HCT116 (cell line): ENCODE results near the gene EPHA8. TPM values are rescaled to one million over a fixed set of nuclear protein-coding genes. Genes with fewer than 3 reads are reported as not detected.

ENCODE experiments used
- ATAC-seq: fragments of 200-7000 bp; cut with Tn5 transposase; 2 replicates; pipeline ENCODE4 v1.9.1; 2020; ENCODE audit warnings: mild to moderate bottlenecking, moderate library complexity
- BruUV-seq: library from RNA; stranded (reverse); fragments of 400-500 nt; replicated peaks from 2 replicates; lab custom pipeline; 2021; lab: Mats Ljungman, UMichigan
- CTCF ChIA-PET: fragments of 300-600 bp; sonication (Branson Sonifier 250); formaldehyde crosslinking; loops from one replicate; lab custom pipeline; 2021; ENCODE audit warnings: antibody characterized with exemption; lab: Charles Lee
- POLR2A ChIA-PET: fragments of 300-600, 350-600 bp; sonication (Branson Sonifier 250); formaldehyde crosslinking; loops from one replicate; lab custom pipeline; 2021; ENCODE audit warnings: antibody characterized with exemption; lab: Charles Lee
- RAD21 ChIA-PET, 2 experiments: fragments of 300-600 bp; sonication (Branson Sonifier 250); formaldehyde crosslinking; loops; one replicate each; lab custom pipeline; 2023; ENCODE audit warnings: low total read pairs in 2 of 2; ENCODE audit not compliant: uncharacterized antibody in 2 of 2, unreplicated experiment in 2 of 2, low non-redundant PET in 1 of 2; lab: Charles Lee
- DNase-seq: peaks from one replicate; pipeline ENCODE4 v3.0.0-alpha.2; 2010; ENCODE audit warnings: low read depth, low spot score
- H2AFZ ChIP-seq: fragments of 200-600 bp; shearing (Covaris generic), sonication (generic); 2 replicates; pipeline ENCODE4 v1.6.1; 2017; ENCODE audit warnings: low read depth, mixed run types, mixed read lengths, antibody characterized with exemption, low read length; ENCODE audit not compliant: poor library complexity, severe bottlenecking
- H3K27ac ChIP-seq: 2 replicates; pipeline ENCODE4 v1.5.1; 2012; ENCODE audit warnings: low read depth, low read length
- H3K27me3 ChIP-seq: fragments of 200-600 bp; sonication (generic); 2 replicates; pipeline ENCODE4 v1.6.1; 2016; ENCODE audit warnings: mixed run types, low read length, mixed read lengths; ENCODE audit not compliant: insufficient read depth
- H3K36me3 ChIP-seq, 2 experiments: fragments of 200-500 bp in 1 of 2; fragments of 200-600 bp in 1 of 2; sonication (Bioruptor generic) in 1 of 2; sonication (generic) in 1 of 2; 2 replicates each; pipeline versions ENCODE4 v1.5.1 to v1.6.1; 2014 to 2016; ENCODE audit warnings: low read length in 2 of 2, inconsistent platforms in 1 of 2, mixed read lengths in 1 of 2, mixed run types in 1 of 2; ENCODE audit not compliant: insufficient read depth in 2 of 2, control insufficient read depth in 1 of 2
- H3K4me1 ChIP-seq, 2 experiments: fragments of 200-600 bp in 1 of 2; sonication (generic) in 1 of 2; 2 replicates each; pipeline versions ENCODE4 v1.5.1 to v1.6.1; 2012 to 2017; ENCODE audit warnings: low read length in 2 of 2, inconsistent platforms in 1 of 2, mild to moderate bottlenecking in 1 of 2, mixed read lengths in 1 of 2, mixed run types in 1 of 2, moderate library complexity in 1 of 2; ENCODE audit not compliant: insufficient read depth in 2 of 2, control insufficient read depth in 1 of 2
- H3K4me2 ChIP-seq: fragments of 200-600 bp; sonication (generic); 2 replicates; pipeline ENCODE4 v1.6.1; 2017; ENCODE audit warnings: mixed run types, low read length, mixed read lengths
- H3K4me3 ChIP-seq, 2 experiments: fragments of 200-600 bp in 1 of 2; sonication (generic) in 1 of 2; replicated peaks in 1 of 2; 2 replicates each; pipeline ENCODE4 v1.5.1; 2011 to 2016; ENCODE audit warnings: low read length in 2 of 2, control low read depth in 1 of 2, low read depth in 1 of 2, mild to moderate bottlenecking in 1 of 2, mixed read lengths in 1 of 2, mixed run types in 1 of 2
- H3K79me2 ChIP-seq: fragments of 200-600 bp; sonication (generic); 2 replicates; pipeline ENCODE4 v1.6.1; 2017; ENCODE audit warnings: mild to moderate bottlenecking, mixed run types, low read length, moderate library complexity, mixed read lengths; ENCODE audit not compliant: insufficient read depth
- H3K9ac ChIP-seq: fragments of 200-600 bp; sonication (generic); 2 replicates; pipeline ENCODE4 v1.6.1; 2016; ENCODE audit warnings: low read length, mixed read lengths
- H3K9me2 ChIP-seq: fragments of 200-600 bp; sonication (generic), shearing (Covaris generic); 2 replicates; pipeline ENCODE4 v1.6.1; 2017; ENCODE audit warnings: mixed run types, mild to moderate bottlenecking, moderate library complexity; ENCODE audit not compliant: insufficient read depth
- H3K9me3 ChIP-seq, 2 experiments: fragments of 200-500 bp in 1 of 2; fragments of 200-600 bp in 1 of 2; sonication (Bioruptor generic) in 1 of 2; sonication (generic) in 1 of 2; 2 replicates each; pipeline ENCODE4 v1.6.1; 2014 to 2017; ENCODE audit warnings: low read length in 2 of 2, mixed read lengths in 2 of 2, inconsistent platforms in 1 of 2, low read depth in 1 of 2, mild to moderate bottlenecking in 1 of 2, mixed run types in 1 of 2, moderate library complexity in 1 of 2; ENCODE audit not compliant: control insufficient read depth in 1 of 2, insufficient read depth in 1 of 2
- H4K20me1 ChIP-seq: fragments of 200-600 bp; sonication (generic), shearing (Covaris generic); 2 replicates; pipeline ENCODE4 v1.6.1; 2017; ENCODE audit warnings: mixed run types, mild to moderate bottlenecking, moderate library complexity; ENCODE audit not compliant: insufficient read depth
- CTCF ChIP-seq, 3 experiments: fragments of 200-600 bp in 1 of 3; sonication (generic) in 1 of 3; IDR thresholded peaks in 2 of 3; conservative IDR thresholded peaks in 1 of 3; 2 replicates each; pipeline ENCODE4 v1.5.1; 2012 to 2017; ENCODE audit warnings: low read depth in 2 of 3, low read length in 2 of 3, antibody characterized with exemption in 1 of 3, borderline replicate concordance in 1 of 3, control low read depth in 1 of 3, mild to moderate bottlenecking in 1 of 3, mixed read lengths in 1 of 3, mixed run types in 1 of 3, moderate library complexity in 1 of 3; ENCODE audit not compliant: insufficient read depth in 1 of 3
- FOSL1 ChIP-seq: IDR thresholded peaks from 2 replicates; pipeline ENCODE4 v1.6.1; 2012; ENCODE audit warnings: low read depth
- JUND ChIP-seq: IDR thresholded peaks from 2 replicates; pipeline ENCODE4 v1.6.1; 2012
- POLR2A ChIP-seq: IDR thresholded peaks from 2 replicates; pipeline ENCODE4 v1.7.0; 2011; ENCODE audit warnings: borderline replicate concordance; ENCODE audit not compliant: insufficient read depth, insufficient read length; ENCODE audit errors: extremely low read depth
- POLR2AphosphoS5 ChIP-seq: IDR thresholded peaks from 2 replicates; pipeline ENCODE4 v1.6.1; 2011; ENCODE audit warnings: mild to moderate bottlenecking, low read depth, low read length, moderate library complexity
- SIN3A ChIP-seq: IDR thresholded peaks from 2 replicates; pipeline ENCODE4 v1.6.1; 2012; ENCODE audit warnings: low read depth
- SP1 ChIP-seq: IDR thresholded peaks from 2 replicates; pipeline ENCODE4 v1.6.1; 2012; ENCODE audit warnings: low read depth
- SRF ChIP-seq: IDR thresholded peaks from 2 replicates; pipeline ENCODE4 v1.6.1; 2012; ENCODE audit warnings: low read depth
- ZNF274 ChIP-seq: fragments of 200-500 bp; sonication (Bioruptor generic); IDR thresholded peaks from 2 replicates; pipeline ENCODE4 v1.6.1; 2014; ENCODE audit warnings: mild to moderate bottlenecking, low read depth, low read length, inconsistent platforms
- intact Hi-C: fragments of 100-400 bp; cut with micrococcal nuclease; formaldehyde crosslinking; loops from 2 replicates; pipeline ENCODE4 v1.10.0; 2022
- total RNA-seq: library from RNA; stranded (reverse); gene quantifications from one replicate; pipeline ENCODE4 v1.2.1, GENCODE V29; 2021; ENCODE audit not compliant: unreplicated experiment
- TF ChIP-seq, protein P1 (sequence below): IDR thresholded peaks from 2 replicates; pipeline ENCODE4 v1.6.1; 2011; ENCODE audit warnings: mild to moderate bottlenecking, low read length, moderate library complexity; ENCODE audit not compliant: insufficient replicate concordance; ENCODE audit errors: extremely low read depth

Gene EPHA8
- total RNA-seq, 1 experiment from 2014 or later = 0.30 TPM

DNA sequence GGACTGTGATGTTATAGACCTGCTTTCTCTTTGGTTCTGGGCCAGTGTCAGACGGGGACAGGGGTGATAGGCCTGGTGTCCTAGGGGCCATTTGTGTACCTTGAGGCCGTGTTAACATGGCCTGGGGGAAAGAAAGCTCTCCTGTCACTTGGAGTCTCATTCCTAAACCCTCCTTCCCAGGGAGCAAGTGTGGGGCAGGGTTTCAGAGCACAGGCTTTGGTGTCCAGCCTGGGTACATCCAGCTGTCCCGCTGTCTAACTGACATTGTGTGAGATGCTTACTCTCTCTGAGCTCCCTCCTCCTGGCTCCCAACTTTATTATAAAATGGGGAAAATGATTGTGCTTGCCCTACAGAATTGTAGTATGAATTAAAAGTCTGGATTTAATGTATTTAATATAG, 32.6 kb upstream of the EPHA8 start:
- intact Hi-C loops = no loop called here
- Histone ChIP-seq H3K4me2 (no peak overlapping the region), H3K9ac (no peak overlapping the region), H3K36me3 (peaks cover 0 to 8% of the 10 kb centered on the region in 2 experiments; a peak in 2 of 4 replicates), H2AFZ (no peak overlapping the region), H3K9me2 (no peaks in the 10 kb centered on the region), H3K9me3 (no peaks in the 10 kb centered on the region), H4K20me1 (no peaks in the 10 kb centered on the region), H3K27me3 (no peaks in the 10 kb centered on the region), H3K27ac (no peak overlapping the region), H3K4me3 (no peak overlapping the region), H3K79me2 (no peaks in the 10 kb centered on the region), H3K4me1 (no peaks in the 10 kb centered on the region)
- no peak for DNase-seq
- RAD21 ChIA-PET = no interaction called here
- BruUV-seq = no TSS peak
- TF ChIP-seq, protein P1, sequence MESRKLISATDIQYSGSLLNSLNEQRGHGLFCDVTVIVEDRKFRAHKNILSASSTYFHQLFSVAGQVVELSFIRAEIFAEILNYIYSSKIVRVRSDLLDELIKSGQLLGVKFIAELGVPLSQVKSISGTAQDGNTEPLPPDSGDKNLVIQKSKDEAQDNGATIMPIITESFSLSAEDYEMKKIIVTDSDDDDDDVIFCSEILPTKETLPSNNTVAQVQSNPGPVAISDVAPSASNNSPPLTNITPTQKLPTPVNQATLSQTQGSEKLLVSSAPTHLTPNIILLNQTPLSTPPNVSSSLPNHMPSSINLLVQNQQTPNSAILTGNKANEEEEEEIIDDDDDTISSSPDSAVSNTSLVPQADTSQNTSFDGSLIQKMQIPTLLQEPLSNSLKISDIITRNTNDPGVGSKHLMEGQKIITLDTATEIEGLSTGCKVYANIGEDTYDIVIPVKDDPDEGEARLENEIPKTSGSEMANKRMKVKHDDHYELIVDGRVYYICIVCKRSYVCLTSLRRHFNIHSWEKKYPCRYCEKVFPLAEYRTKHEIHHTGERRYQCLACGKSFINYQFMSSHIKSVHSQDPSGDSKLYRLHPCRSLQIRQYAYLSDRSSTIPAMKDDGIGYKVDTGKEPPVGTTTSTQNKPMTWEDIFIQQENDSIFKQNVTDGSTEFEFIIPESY = no peak
- TF ChIP-seq ZNF274 (no peak), CTCF (IDR thresholded peaks at IDR 0.05 in 2 of 3, conservative IDR thresholded peaks at IDR 0.05 in 1 of 3; ENCODE audit: borderline replicate concordance in 1 of 3, insufficient read depth in 1 of 3, low read depth in 2 of 3, low read length in 2 of 3) (no peak), SIN3A (no peak), FOSL1 (no peak), SP1 (no peak), JUND (no peak), SRF (no peak), POLR2AphosphoS5 (no peak), POLR2A (no peak)
- ATAC-seq = no peak
- POLR2A ChIA-PET = no interaction called here
- CTCF ChIA-PET = interaction anchor here (0.9 kb wide), 1 partner anchor 400 kb away, joined by 3 read pairs; no protein-coding TSS in a partner anchor
